PC-3 (cell line): ENCODE data around the gene GET3. TPM values are rescaled to one million over a fixed set of nuclear protein-coding genes. Genes with fewer than 3 reads are reported as not detected.

ENCODE experiments used
- ATAC-seq: fragments of 200-7000 bp; cut with Tn5 transposase; 2 replicates; pipeline ENCODE4 v1.9.1; 2020; ENCODE audit warnings: mild to moderate bottlenecking, moderate library complexity
- BruUV-seq: library from RNA; stranded (reverse); fragments of 400-500 nt; replicated peaks from 2 replicates; lab custom pipeline; 2021; lab: Mats Ljungman, UMichigan
- CTCF ChIA-PET: fragments of 300-600 bp; sonication (Branson Sonifier 250); formaldehyde crosslinking; loops from one replicate; lab custom pipeline; 2022; ENCODE audit warnings: antibody characterized with exemption; lab: Charles Lee
- POLR2A ChIA-PET: fragments of 300-600 bp; sonication (Branson Sonifier 250); formaldehyde crosslinking; loops from one replicate; lab custom pipeline; 2022; ENCODE audit warnings: antibody characterized with exemption; ENCODE audit not compliant: unreplicated experiment; lab: Charles Lee
- DNase-seq: peaks from one replicate; pipeline ENCODE4 v3.0.0-alpha.2; 2015
- H2AFZ ChIP-seq: fragments of 300-600 bp; sonication (generic); 2 replicates; pipeline ENCODE4 v1.6.0; 2016; ENCODE audit warnings: antibody characterized with exemption, low read length
- H3F3A ChIP-seq: fragments of 300-600 bp; sonication (generic); one replicate; pipeline ENCODE4 v1.6.0; 2017; ENCODE audit warnings: antibody characterized with exemption, low read length, control low read depth, mild to moderate bottlenecking; ENCODE audit not compliant: unreplicated experiment
- H3K27ac ChIP-seq: fragments of 300-600 bp; sonication (generic); 2 replicates; pipeline ENCODE4 v1.5.1; 2016; ENCODE audit warnings: mild to moderate bottlenecking, low read length
- H3K27me3 ChIP-seq: fragments of 300-600 bp; sonication (generic); 2 replicates; pipeline ENCODE4 v1.6.1; 2016; ENCODE audit warnings: low read length, mixed read lengths
- H3K36me3 ChIP-seq: fragments of 300-600 bp; sonication (generic); 2 replicates; pipeline ENCODE4 v1.6.1; 2016; ENCODE audit warnings: low read depth, mixed run types, low read length, mixed read lengths
- H3K4me1 ChIP-seq: fragments of 300-600 bp; sonication (generic); 2 replicates; pipeline ENCODE4 v1.5.1; 2016; ENCODE audit warnings: low read length; ENCODE audit not compliant: insufficient read depth
- H3K4me2 ChIP-seq: fragments of 300-600 bp; sonication (generic); 2 replicates; pipeline ENCODE4 v1.6.0; 2016; ENCODE audit warnings: low read length
- H3K4me3 ChIP-seq: fragments of 300-600 bp; sonication (generic); 2 replicates; pipeline ENCODE4 v1.5.1; 2016; ENCODE audit warnings: mild to moderate bottlenecking, low read length, mixed read lengths
- H3K79me2 ChIP-seq: fragments of 300-600 bp; sonication (generic); 2 replicates; pipeline ENCODE4 v1.6.1; 2017; ENCODE audit warnings: low read length, mixed read lengths
- H3K9ac ChIP-seq: fragments of 300-600 bp; sonication (generic); 2 replicates; pipeline ENCODE4 v1.6.0; 2016; ENCODE audit warnings: mild to moderate bottlenecking, low read length
- H3K9me2 ChIP-seq: fragments of 300-600 bp; sonication (generic); replicated peaks from 2 replicates; pipeline ENCODE4 v1.6.1; 2016; ENCODE audit warnings: mixed run types, low read length, mixed read lengths
- H3K9me3 ChIP-seq: fragments of 300-600 bp; sonication (generic); 2 replicates; pipeline ENCODE4 v1.6.1; 2016; ENCODE audit warnings: low read length, mixed read lengths
- H4K20me1 ChIP-seq: fragments of 300-600 bp; sonication (generic); 2 replicates; pipeline ENCODE4 v1.6.1; 2016; ENCODE audit warnings: low read length, mixed read lengths
- EZH2 ChIP-seq: fragments of 300-600 bp; sonication (generic); IDR thresholded peaks from one replicate; pipeline ENCODE4 v1.6.1; 2017; ENCODE audit warnings: antibody characterized with exemption, mild to moderate bottlenecking, low read length; ENCODE audit not compliant: unreplicated experiment
- EZH2phosphoT487 ChIP-seq: fragments of 300-600 bp; sonication (generic); IDR thresholded peaks from 2 replicates; pipeline ENCODE4 v1.6.1; 2018; ENCODE audit warnings: mild to moderate bottlenecking, antibody characterized with exemption, low read length, borderline replicate concordance
- intact Hi-C: fragments of 100-400 bp; cut with micrococcal nuclease; formaldehyde crosslinking; loops from 2 replicates; pipeline ENCODE4 v1.9.0; 2023
- total RNA-seq: library from RNA; depleted of rRNA; stranded (reverse); fragments of >200 nt; gene quantifications from 2 replicates; pipeline ENCODE4 v1.2.3, GENCODE V29; 2014
- TF ChIP-seq, protein P1 (sequence below): fragments of 300-600 bp; sonication (generic); conservative IDR thresholded peaks from 2 replicates; pipeline ENCODE4 v1.5.1; 2017; ENCODE audit warnings: antibody characterized with exemption, low read depth, mild to moderate bottlenecking, low read length

GET3 gene
- total RNA-seq, 1 experiment from 2014 or later: 264 TPM

DNA sequence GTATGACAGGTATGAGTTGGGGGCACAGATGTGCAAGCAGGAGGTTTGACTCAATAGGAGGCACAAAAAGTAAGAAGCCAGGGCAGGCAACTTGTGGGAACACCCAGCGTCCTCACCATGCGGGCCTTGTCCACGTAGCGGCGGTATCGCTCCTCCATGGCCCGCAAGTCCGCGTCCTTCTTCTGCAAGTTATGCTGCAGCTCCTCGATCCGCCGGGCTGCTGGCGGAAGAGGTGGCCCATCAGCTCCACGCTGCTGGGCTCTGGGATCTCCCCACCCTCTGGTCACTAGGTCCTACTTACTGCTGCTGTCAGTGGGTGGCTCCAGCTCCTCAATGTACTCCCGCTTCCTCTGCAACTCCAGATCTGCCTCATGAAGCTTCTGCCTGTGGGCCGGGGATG, 27.4 kb downstream of the GET3 start:
- Histone ChIP-seq H2AFZ (no peak overlapping the region), H3K27me3 (no peaks in the 10 kb centered on the region), H4K20me1 (no peaks in the 10 kb centered on the region), H3K9ac (no peak overlapping the region), H3K4me2 (no peak overlapping the region), H3K4me3 (no peak overlapping the region), H3K27ac (no peak overlapping the region), H3K9me3 (no peaks in the 10 kb centered on the region), H3K4me1 (no peaks in the 10 kb centered on the region), H3K36me3 (peaks cover 13% of the 10 kb centered on the region), H3K9me2 (no peaks in the 10 kb centered on the region), H3K79me2 (no peaks in the 10 kb centered on the region), H3F3A (no peaks in the 10 kb centered on the region)
- ChIA-PET POLR2A (no interaction called here), CTCF (interaction anchor here (0.6 to 0.7 kb wide), 2 partner anchors 9 to 27 kb away, joined by 3 to 8 read pairs; no protein-coding TSS in a partner anchor)
- DNase-seq: no peak
- no TSS peak for BruUV-seq
- intact Hi-C loops: loop anchor here (5.0 kb wide), 1 partner anchor 83 kb away; no protein-coding TSS in a partner anchor
- no peak for ATAC-seq
- TF ChIP-seq, protein P1, sequence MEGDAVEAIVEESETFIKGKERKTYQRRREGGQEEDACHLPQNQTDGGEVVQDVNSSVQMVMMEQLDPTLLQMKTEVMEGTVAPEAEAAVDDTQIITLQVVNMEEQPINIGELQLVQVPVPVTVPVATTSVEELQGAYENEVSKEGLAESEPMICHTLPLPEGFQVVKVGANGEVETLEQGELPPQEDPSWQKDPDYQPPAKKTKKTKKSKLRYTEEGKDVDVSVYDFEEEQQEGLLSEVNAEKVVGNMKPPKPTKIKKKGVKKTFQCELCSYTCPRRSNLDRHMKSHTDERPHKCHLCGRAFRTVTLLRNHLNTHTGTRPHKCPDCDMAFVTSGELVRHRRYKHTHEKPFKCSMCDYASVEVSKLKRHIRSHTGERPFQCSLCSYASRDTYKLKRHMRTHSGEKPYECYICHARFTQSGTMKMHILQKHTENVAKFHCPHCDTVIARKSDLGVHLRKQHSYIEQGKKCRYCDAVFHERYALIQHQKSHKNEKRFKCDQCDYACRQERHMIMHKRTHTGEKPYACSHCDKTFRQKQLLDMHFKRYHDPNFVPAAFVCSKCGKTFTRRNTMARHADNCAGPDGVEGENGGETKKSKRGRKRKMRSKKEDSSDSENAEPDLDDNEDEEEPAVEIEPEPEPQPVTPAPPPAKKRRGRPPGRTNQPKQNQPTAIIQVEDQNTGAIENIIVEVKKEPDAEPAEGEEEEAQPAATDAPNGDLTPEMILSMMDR: no peak
- TF ChIP-seq EZH2phosphoT487 (no peak), EZH2 (no peak)

DNA sequence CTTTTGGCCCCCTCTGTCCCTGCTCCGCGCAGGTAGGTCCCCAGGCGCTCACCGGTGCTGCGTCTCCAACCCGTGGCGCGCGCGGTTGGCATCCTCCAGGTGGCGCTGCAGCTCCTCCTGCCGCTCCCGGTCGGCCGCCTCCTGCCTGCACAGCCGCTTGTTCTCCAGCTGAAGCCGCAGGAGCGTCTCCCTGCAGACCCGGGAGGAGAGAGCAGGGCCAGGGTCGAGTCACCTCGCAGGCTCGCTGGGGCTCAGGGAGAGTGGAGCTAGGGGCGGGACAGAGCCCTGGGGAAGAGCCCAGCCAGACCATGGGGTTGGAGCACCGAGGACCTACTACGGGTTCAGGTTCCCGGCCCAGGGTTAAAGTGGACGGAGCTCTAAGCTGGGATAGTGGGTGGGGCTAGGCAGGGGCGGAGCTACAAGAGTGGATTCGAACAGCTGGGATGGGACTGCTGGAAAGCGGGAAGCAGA, 28.8 kb downstream of the GET3 start:
- no peaks in the 10 kb centered on the region for H3K27me3 ChIP-seq
- TF ChIP-seq EZH2: no peak
- TF ChIP-seq, protein P1: peak; percentile 81
- H3K9ac ChIP-seq: no peak overlapping the region
- intact Hi-C loops: no loop called here
- DNase-seq (peak; percentile 79), ATAC-seq (peak; percentile 92)
- H3K4me2 ChIP-seq: peak overlapping the region; percentile 92
- ChIA-PET POLR2A (interaction anchor here (0.6 to 1.1 kb wide), 2 partner anchors 27 to 34 kb away, joined by 3 to 4 read pairs; no protein-coding TSS in a partner anchor), CTCF (interaction anchor here (0.5 to 1.2 kb wide), 7 partner anchors 9 to 85 kb away, joined by 3 to 12 read pairs (median 4); no protein-coding TSS in a partner anchor)
- H3K4me1 ChIP-seq: no peaks in the 10 kb centered on the region
- BruUV-seq: no TSS peak
- no peaks in the 10 kb centered on the region for H3F3A ChIP-seq
- H3K9me2 ChIP-seq: no peaks in the 10 kb centered on the region
- peak overlapping the region; percentile 66; the same call in 1 of the 2 replicates for H2AFZ ChIP-seq
- H3K36me3 ChIP-seq: peaks cover 20% of the 10 kb centered on the region
- H4K20me1 ChIP-seq: no peaks in the 10 kb centered on the region
- H3K27ac ChIP-seq: no peak overlapping the region
- H3K79me2 ChIP-seq: no peaks in the 10 kb centered on the region
- no peaks in the 10 kb centered on the region for H3K9me3 ChIP-seq
- peak overlapping the region; percentile 67 for H3K4me3 ChIP-seq

DNA sequence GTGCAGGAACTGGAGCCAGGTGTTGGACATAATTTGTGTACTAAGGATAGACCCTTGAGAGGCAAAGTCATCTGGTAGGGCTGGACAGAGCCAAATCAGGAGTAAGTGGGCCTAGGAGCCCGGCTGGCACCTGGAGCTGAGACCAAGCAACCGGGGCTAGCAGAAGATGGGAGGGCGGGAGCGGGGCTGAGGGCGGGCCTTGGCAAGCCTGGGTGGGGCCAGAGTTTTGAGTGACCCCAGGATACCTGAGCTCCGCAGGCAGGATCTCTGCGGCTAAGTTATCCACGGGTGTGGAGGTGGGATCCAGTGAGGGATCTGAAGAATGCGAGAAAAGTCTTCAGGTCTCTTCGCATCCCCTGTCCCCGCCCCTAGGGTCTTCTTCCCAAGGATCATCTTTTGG, 29.9 kb downstream of the GET3 start:
- ATAC-seq: no peak
- BruUV-seq: no TSS peak

More for the DNA sequence above, 29.9 kb downstream of the GET3 start:
- H3F3A ChIP-seq: no peaks in the 10 kb centered on the region
- no peaks in the 10 kb centered on the region for H3K79me2 ChIP-seq
- ChIA-PET POLR2A (interaction anchor here (0.6 kb wide), 1 partner anchor 9 kb away, joined by 6 read pairs; no protein-coding TSS in a partner anchor), CTCF (interaction anchor here (0.6 to 1.2 kb wide), 2 partner anchors 31 to 72 kb away, joined by 3 read pairs; no protein-coding TSS in a partner anchor)
- H3K27me3 ChIP-seq: no peaks in the 10 kb centered on the region
- no peak overlapping the region for H3K27ac ChIP-seq
- TF ChIP-seq, protein P1: no peak
- TF ChIP-seq EZH2: no peak
- no peak for TF ChIP-seq EZH2phosphoT487
- H3K9me3 ChIP-seq: no peaks in the 10 kb centered on the region
- H3K4me2 ChIP-seq: no peak overlapping the region
- H3K9ac ChIP-seq: no peak overlapping the region
- H4K20me1 ChIP-seq: no peaks in the 10 kb centered on the region
- H3K4me1 ChIP-seq: no peaks in the 10 kb centered on the region
- DNase-seq: no peak
- intact Hi-C loops: no loop called here
- no peaks in the 10 kb centered on the region for H3K9me2 ChIP-seq
- no peak overlapping the region for H2AFZ ChIP-seq
- H3K36me3 ChIP-seq: peaks cover 20% of the 10 kb centered on the region
- H3K4me3 ChIP-seq: no peak overlapping the region
